SJCRH30 (cell line): Measurements from ENCODE around the gene C16orf89. TPM values are rescaled to one million over a fixed set of nuclear protein-coding genes. Genes with fewer than 3 reads are reported as not detected.

Experiments
- DNase-seq, 2 experiments: peaks; one replicate each; pipeline ENCODE4 v3.0.0-alpha.2; 2015 to 2020
- H3K27ac ChIP-seq: fragments of 250-450 bp; sonication (Bioruptor Pico); 2 replicates; pipeline ENCODE4 v1.5.1; 2020; ENCODE audit warnings: mild to moderate bottlenecking, moderate library complexity
- H3K27me3 ChIP-seq: fragments of 250-450 bp; sonication (Bioruptor Pico); 2 replicates; pipeline ENCODE4 v1.5.1; 2020; ENCODE audit warnings: mild to moderate bottlenecking, moderate library complexity
- H3K36me3 ChIP-seq: fragments of 250-450 bp; sonication (Bioruptor Pico); 2 replicates; pipeline ENCODE4 v1.5.1; 2020; ENCODE audit warnings: mild to moderate bottlenecking, moderate library complexity
- H3K4me1 ChIP-seq: fragments of 250-450 bp; sonication (Bioruptor Pico); 2 replicates; pipeline ENCODE4 v1.5.1; 2020; ENCODE audit warnings: mild to moderate bottlenecking, moderate library complexity
- H3K4me3 ChIP-seq: fragments of 250-450 bp; sonication (Bioruptor Pico); 2 replicates; pipeline ENCODE4 v1.5.1; 2020; ENCODE audit warnings: mild to moderate bottlenecking, moderate library complexity
- H3K9me3 ChIP-seq: fragments of 250-450 bp; sonication (Bioruptor Pico); replicated peaks from 2 replicates; pipeline ENCODE4 v1.5.1; 2020; ENCODE audit warnings: mild to moderate bottlenecking, moderate library complexity
- total RNA-seq: library from RNA; depleted of rRNA; stranded (reverse); fragments of >200 nt; shearing (Covaris generic); gene quantifications from 2 replicates; pipeline ENCODE4 v1.2.3, GENCODE V29; 2014

Gene C16orf89
- total RNA-seq, 1 experiment from 2014 or later, result not detected

GRCh38 chr16:5015351-5015750 lies 50.4 kb downstream of the C16orf89 start:
- Histone ChIP-seq H3K27ac (no peak overlapping the region), H3K4me1 (no peaks in the 10 kb centered on the region), H3K4me3 (no peak overlapping the region), H3K36me3 (no peaks in the 10 kb centered on the region), H3K27me3 (peaks cover 4% of the 10 kb centered on the region; the same call in 1 of the 2 replicates), H3K9me3 (no peaks in the 10 kb centered on the region)
- peak in 1 of 2 experiments; percentile 28 for DNase-seq

- H3K9me3 ChIP-seq, result no peaks in the 10 kb centered on the region
Measured at GRCh38 chr16:5012887-5013286, 52.9 kb downstream of the C16orf89 start.

GRCh38 chr16:5011637-5012036 lies 54.1 kb downstream of the C16orf89 start:
- no peaks in the 10 kb centered on the region for H3K9me3 ChIP-seq
- no peak overlapping the region for H3K4me3 ChIP-seq
- H3K36me3 ChIP-seq, result no peaks in the 10 kb centered on the region
- DNase-seq, result no peak
- H3K27me3 ChIP-seq, result peaks cover 10% of the 10 kb centered on the region; the same call in 1 of the 2 replicates
- H3K27ac ChIP-seq, result no peak overlapping the region
- no peaks in the 10 kb centered on the region for H3K4me1 ChIP-seq

More at GRCh38 chr16:5012887-5013286, 52.9 kb downstream of the C16orf89 start:
- no peak overlapping the region for H3K27ac ChIP-seq
- no peak for DNase-seq
- H3K36me3 ChIP-seq, result no peaks in the 10 kb centered on the region
- H3K27me3 ChIP-seq, result peaks cover 10% of the 10 kb centered on the region; the same call in 1 of the 2 replicates
- H3K4me3 ChIP-seq, result no peak overlapping the region
- no peaks in the 10 kb centered on the region for H3K4me1 ChIP-seq

- DNase-seq, result no peak
- H3K27ac ChIP-seq, result no peak overlapping the region
- H3K4me3 ChIP-seq, result no peak overlapping the region
- no peaks in the 10 kb centered on the region for H3K4me1 ChIP-seq
- peaks cover 14% of the 10 kb centered on the region; the same call in 1 of the 2 replicates for H3K27me3 ChIP-seq
- H3K9me3 ChIP-seq, result no peaks in the 10 kb centered on the region
- no peaks in the 10 kb centered on the region for H3K36me3 ChIP-seq
Measured at GRCh38 chr16:5010576-5011329, 55.0 kb downstream of the C16orf89 start.

- Histone ChIP-seq H3K4me1 (no peaks in the 10 kb centered on the region), H3K4me3 (no peak overlapping the region), H3K27me3 (peaks cover 14% of the 10 kb centered on the region; the same call in 1 of the 2 replicates), H3K9me3 (no peaks in the 10 kb centered on the region), H3K27ac (no peak overlapping the region), H3K36me3 (no peaks in the 10 kb centered on the region)
- DNase-seq, result no peak
Measured at GRCh38 chr16:5008311-5008731, 57.4 kb downstream of the C16orf89 start.

GRCh38 chr16:5007256-5007655 lies 58.5 kb downstream of the C16orf89 start:
- Histone ChIP-seq H3K27me3 (peaks cover 19% of the 10 kb centered on the region; the same call in 1 of the 2 replicates), H3K9me3 (no peaks in the 10 kb centered on the region), H3K27ac (no peak overlapping the region), H3K4me1 (no peaks in the 10 kb centered on the region), H3K36me3 (no peaks in the 10 kb centered on the region), H3K4me3 (no peak overlapping the region)
- DNase-seq, result no peak

- Histone ChIP-seq H3K36me3 (no peaks in the 10 kb centered on the region), H3K4me1 (no peaks in the 10 kb centered on the region), H3K27me3 (peaks cover 16% of the 10 kb centered on the region; the same call in 1 of the 2 replicates), H3K27ac (no peak overlapping the region), H3K9me3 (no peaks in the 10 kb centered on the region), H3K4me3 (no peak overlapping the region)
- no peak for DNase-seq
Measured at GRCh38 chr16:5006348-5007193, 59.2 kb downstream of the C16orf89 start.

GRCh38 chr16:5005916-5006315 lies 59.8 kb downstream of the C16orf89 start:
- Histone ChIP-seq H3K9me3 (no peaks in the 10 kb centered on the region), H3K4me3 (no peak overlapping the region), H3K36me3 (no peaks in the 10 kb centered on the region), H3K4me1 (no peaks in the 10 kb centered on the region), H3K27ac (no peak overlapping the region), H3K27me3 (0 out of 2 replicates have a peak, but pooled peaks cover 15% of the 10 kb centered on the region)
- no peak for DNase-seq

- DNase-seq, result no peak
- Histone ChIP-seq H3K9me3 (no peaks in the 10 kb centered on the region), H3K4me1 (no peaks in the 10 kb centered on the region)
Measured at GRCh38 chr16:5004311-5004710, 61.4 kb downstream of the C16orf89 start.

GRCh38 chr16:5003828-5004227 lies 61.9 kb downstream of the C16orf89 start:
- Histone ChIP-seq H3K9me3 (no peaks in the 10 kb centered on the region), H3K36me3 (no peaks in the 10 kb centered on the region), H3K27me3 (0 out of 2 replicates have a peak, but pooled peaks cover 9% of the 10 kb centered on the region), H3K4me3 (no peak overlapping the region), H3K4me1 (no peaks in the 10 kb centered on the region), H3K27ac (no peak overlapping the region)
- no peak for DNase-seq

More at GRCh38 chr16:5004311-5004710, 61.4 kb downstream of the C16orf89 start:
- Histone ChIP-seq H3K4me3 (no peak overlapping the region), H3K27ac (no peak overlapping the region), H3K27me3 (0 out of 2 replicates have a peak, but pooled peaks cover 11% of the 10 kb centered on the region), H3K36me3 (no peaks in the 10 kb centered on the region)

- H3K9me3 ChIP-seq, result no peaks in the 10 kb centered on the region
- no peak for DNase-seq
Measured at GRCh38 chr16:5003211-5003610, 62.5 kb downstream of the C16orf89 start.

GRCh38 chr16:5002699-5003143 lies 63.0 kb downstream of the C16orf89 start:
- H3K27me3 ChIP-seq, result 0 out of 2 replicates have a peak, but pooled peaks cover 9% of the 10 kb centered on the region
- no peaks in the 10 kb centered on the region for H3K4me1 ChIP-seq
- no peak overlapping the region for H3K27ac ChIP-seq
- no peaks in the 10 kb centered on the region for H3K9me3 ChIP-seq
- H3K36me3 ChIP-seq, result no peaks in the 10 kb centered on the region
- DNase-seq, result no peak
- no peak overlapping the region for H3K4me3 ChIP-seq

More at GRCh38 chr16:5003211-5003610, 62.5 kb downstream of the C16orf89 start:
- Histone ChIP-seq H3K4me3 (no peak overlapping the region), H3K36me3 (no peaks in the 10 kb centered on the region), H3K27me3 (0 out of 2 replicates have a peak, but pooled peaks cover 9% of the 10 kb centered on the region), H3K4me1 (no peaks in the 10 kb centered on the region), H3K27ac (no peak overlapping the region)

GRCh38 chr16:5001986-5002385 lies 63.8 kb downstream of the C16orf89 start:
- Histone ChIP-seq H3K27ac (no peak overlapping the region), H3K9me3 (no peaks in the 10 kb centered on the region), H3K36me3 (no peaks in the 10 kb centered on the region), H3K4me1 (no peaks in the 10 kb centered on the region), H3K4me3 (no peak overlapping the region), H3K27me3 (0 out of 2 replicates have a peak, but pooled peaks cover 9% of the 10 kb centered on the region)
- no peak for DNase-seq

- Histone ChIP-seq H3K27me3 (0 out of 2 replicates have a peak, but pooled peaks cover 9% of the 10 kb centered on the region), H3K36me3 (no peaks in the 10 kb centered on the region), H3K27ac (no peak overlapping the region), H3K4me3 (no peak overlapping the region), H3K4me1 (no peaks in the 10 kb centered on the region), H3K9me3 (no peaks in the 10 kb centered on the region)
- no peak for DNase-seq
Measured at GRCh38 chr16:5001571-5001970, 64.2 kb downstream of the C16orf89 start.
